Stimulated activated CD8-positive, alpha-beta memory T cell treated with anti-CD3 and anti-CD28 coated beads, Interleukin-4, amount 100 ng/mL, for 24 hours (primary cell): Measurements from ENCODE around the gene CRY1.

ENCODE experiments used
- DNase-seq: peaks from one replicate; pipeline ENCODE4 v3.0.0-alpha.2; 2020; ENCODE audit warnings: low read depth

CRY1 gene

GRCh38 chr12:106957583-106957982 is 135.8 kb downstream of the CRY1 start:
- no peak for DNase-seq

- DNase-seq, result peak; percentile 40
Measured at GRCh38 chr12:106956048-106956578, 137.2 kb downstream of the CRY1 start.

DNA sequence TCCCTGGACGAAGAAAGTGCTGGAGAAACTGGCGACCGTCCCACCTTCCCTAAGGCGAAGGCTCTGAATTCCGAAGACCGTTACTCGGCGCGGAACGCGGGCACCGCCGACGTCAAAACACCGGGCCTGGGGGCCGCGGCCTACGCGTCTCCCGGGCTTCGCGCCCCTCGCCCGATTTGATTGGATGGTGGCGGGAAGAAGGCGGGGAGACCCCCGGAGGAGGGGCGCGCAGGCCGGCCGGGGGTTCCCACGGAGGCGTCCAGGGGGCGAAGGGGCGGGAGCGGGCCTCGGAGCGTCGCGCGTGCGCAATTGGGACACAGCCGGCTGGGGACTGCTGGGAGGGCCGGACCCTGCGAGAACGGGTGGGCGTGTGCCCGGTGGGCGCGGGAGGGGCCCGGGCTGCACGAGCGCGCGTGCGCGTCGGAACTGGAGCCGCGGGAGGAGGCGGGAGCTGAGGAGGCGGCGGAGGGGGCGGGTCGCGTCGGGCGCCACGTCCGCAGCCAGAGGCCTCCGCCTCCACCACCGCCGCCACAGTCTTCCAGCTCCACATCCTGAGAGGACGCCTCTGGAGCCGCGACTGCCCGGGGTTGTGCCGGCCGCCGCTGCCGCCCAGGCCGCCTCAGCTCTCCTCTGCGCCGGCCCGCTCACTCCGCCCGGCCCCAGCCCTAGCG is 137.8 kb downstream of the CRY1 start, which contains the start of gene TMEM263:
TMEM263 (plus strand) TSS at position 531 of the 671 bp plus-strand sequence. CDS start 11,210 bp downstream, outside the sequence.
- peak; percentile 89 for DNase-seq

DNA sequence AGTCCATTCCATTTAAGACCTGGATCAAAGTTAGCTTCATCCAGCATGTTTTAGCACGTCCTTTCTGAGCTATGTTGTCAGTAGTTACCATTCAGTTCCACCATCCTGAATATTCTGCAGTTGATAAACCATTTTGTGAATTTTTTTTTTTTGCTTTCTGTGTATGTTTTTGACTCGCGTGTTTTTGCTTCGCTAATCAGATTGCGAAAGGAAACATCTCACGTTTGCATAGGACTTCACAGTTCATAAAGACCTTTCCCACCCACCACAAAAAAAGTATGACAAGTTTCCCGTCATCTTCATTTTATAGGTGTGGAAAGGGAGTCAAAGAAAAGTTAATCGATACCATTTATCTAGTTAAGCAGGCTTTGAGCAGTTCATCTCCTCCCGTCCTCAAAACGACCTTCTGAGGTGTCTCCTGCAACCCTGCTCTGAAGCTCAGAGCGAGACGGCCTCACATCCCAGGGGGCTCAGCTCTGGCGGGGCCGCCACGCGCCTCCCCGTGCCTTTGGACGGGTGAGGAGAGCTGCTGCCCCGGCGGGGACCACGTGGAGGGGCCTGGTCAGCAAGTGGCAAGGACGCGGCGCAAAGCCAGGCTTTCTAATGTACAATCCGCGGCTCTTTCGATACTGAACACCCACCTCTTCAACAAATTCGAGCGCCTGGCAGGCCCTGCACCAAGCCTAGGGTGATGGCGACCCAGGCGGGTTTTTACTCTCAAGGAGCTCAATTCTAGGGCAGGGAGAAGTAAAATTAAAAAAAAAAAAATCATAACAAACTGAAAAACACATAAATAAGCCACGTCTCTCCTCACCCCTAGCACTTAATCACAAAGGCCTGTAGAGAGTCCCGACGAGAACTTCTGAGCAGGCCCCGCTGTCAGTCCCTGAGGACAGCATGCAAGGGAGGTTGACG is 138.6 kb downstream of the CRY1 start:
- DNase-seq, result no peak

DNA sequence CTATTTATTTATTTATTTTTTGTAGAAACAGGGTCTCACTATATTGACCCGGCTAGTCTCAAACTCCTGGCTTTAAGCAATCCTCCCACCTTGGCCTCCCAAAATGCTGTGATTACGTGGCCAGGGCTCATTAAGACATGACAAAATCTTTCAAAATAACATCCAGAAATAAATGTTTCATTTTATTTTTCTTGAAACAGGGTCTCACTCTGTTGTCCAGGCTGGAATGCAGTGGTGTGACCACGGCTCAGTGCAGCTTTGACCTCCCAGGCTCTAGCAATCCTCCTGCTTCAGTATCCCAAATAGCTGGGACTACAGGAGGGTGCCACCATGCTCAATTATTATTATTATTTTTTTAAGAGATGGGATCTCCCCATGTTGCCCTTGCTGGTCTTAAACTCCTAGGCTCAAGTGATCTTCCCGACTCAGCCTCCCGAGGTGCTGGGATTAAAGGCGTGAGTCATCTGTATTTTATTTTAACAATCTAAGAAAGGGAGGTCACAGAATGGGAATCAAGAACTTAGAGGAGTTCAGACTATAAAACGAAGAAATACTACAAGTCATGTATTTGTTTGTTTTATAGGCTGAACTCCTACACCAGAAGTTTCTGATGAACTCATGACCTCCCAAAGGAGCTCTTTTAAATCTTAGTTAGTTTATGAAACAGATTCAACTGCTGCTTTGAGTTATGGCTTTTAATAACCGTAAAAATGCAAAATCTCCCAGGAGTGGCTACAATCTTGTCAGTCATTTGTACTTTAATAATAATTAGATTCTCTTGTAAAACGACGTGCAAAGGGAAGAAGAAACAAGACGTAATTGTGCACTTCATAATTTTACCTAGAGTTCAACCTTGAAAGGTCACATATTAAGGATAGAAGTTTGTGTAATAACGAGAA is 139.7 kb downstream of the CRY1 start:
- no peak for DNase-seq

DNA sequence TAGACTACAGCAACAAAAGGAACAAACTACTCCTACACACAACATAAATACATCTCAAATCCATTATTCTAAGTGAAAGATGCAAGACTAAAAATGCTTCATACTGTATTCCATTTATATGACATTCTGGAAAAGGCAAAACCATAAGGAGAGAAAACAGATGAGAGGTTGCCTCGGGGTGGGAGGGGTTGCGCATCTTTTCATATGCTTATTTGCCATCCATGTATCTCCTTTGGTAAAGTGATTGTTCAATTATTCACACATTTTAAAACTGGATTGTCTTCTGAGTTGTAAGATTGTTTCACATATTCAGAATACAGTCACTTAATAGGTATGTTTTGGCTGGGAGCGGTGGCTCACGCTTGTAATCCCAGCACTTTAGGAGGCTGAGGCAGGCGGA is 142.8 kb downstream of the CRY1 start:
- DNase-seq, result no peak

DNA sequence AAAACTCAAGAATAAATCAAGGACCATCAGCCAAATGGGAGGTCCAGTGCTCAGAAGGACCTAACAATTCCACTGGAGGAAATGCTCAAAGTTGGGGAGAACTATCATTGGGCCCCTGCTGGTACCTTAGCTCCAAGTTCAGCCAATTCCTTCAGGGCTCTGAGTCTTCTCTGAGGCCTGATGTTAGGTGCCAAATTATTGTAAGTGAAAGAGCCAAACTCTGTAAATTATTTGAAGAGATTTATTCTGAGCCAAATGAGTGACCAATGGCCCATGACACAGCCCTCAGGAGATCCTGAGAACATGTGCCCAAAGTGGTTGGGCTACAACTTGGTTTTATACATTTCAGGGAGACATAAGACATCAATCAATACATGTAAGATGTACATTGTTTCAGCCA is 145.9 kb downstream of the CRY1 start:
- no peak for DNase-seq

GRCh38 chr12:106945261-106945851 is 148.0 kb downstream of the CRY1 start:
- DNase-seq, result no peak

GRCh38 chr12:106942775-106943174 is 150.6 kb downstream of the CRY1 start:
- DNase-seq, result no peak

DNA sequence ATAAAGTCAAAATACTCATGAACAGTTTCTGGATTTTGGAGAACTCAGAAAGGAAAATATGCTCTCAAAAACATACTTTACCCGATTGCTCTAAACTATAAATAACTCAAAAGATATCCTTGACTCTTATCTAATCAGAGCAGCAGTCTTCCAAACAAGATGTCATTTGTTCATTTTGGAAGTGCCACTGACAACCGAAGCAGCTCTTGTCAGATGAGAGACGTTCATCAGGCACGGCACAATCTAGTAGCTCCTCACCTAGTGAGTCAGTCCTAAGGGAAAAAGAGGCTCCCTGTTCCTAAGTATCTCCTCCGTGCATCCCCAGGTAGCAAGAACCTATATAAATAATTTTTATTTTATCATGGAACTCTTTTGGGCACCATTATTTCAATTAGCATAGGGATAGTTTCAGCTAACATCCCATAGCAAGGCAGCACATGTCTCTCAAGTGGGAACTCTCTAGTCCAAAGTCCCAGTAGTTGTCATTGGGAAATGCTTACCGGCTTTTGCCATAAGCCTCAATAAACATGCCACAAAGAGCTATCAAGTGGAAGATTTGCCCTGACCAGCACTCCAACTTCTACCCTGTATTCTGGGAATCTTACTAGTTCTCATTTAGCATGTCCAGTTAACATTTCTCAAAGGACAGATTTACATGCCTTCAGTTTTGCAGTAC is 151.7 kb downstream of the CRY1 start:
- no peak for DNase-seq
